Neutrophil (primary cell): ENCODE measurements around the gene SLC6A13.

Experiments used
- H3K27ac ChIP-seq: fragments of 200-600 bp; sonication (generic); 2 replicates; pipeline ENCODE4 v1.5.1; 2016; ENCODE audit warnings: mild to moderate bottlenecking, moderate library complexity
- H3K27me3 ChIP-seq: fragments of 200-600 bp; sonication (generic); 2 replicates; pipeline ENCODE4 v1.6.0; 2016; ENCODE audit warnings: mild to moderate bottlenecking
- H3K36me3 ChIP-seq: fragments of 200-600 bp; sonication (generic); 2 replicates; pipeline ENCODE4 v1.5.1; 2017
- H3K4me1 ChIP-seq, 2 experiments: fragments of 200-600 bp in 1 of 2; sonication (generic) in 1 of 2; 1 replicate in 1 of 2; 2 replicates in 1 of 2; pipeline versions ENCODE4 v1.5.1 to v1.6.1; 2013 to 2016; ENCODE audit warnings: low read depth in 1 of 2, low read length in 1 of 2, mild to moderate bottlenecking in 1 of 2, moderate library complexity in 1 of 2; ENCODE audit not compliant: control insufficient read depth in 1 of 2, insufficient read depth in 1 of 2
- H3K4me3 ChIP-seq, 2 experiments: fragments of 200-600 bp in 1 of 2; sonication (generic) in 1 of 2; 1 replicate in 1 of 2; 2 replicates in 1 of 2; pipeline ENCODE4 v1.5.1; 2013 to 2016; ENCODE audit warnings: low read depth in 1 of 2, low read length in 1 of 2, mild to moderate bottlenecking in 1 of 2, moderate library complexity in 1 of 2
- H3K9me3 ChIP-seq: fragments of 200-600 bp; sonication (generic); 2 replicates; pipeline ENCODE4 v1.5.1; 2016
- CTCF ChIP-seq: fragments of 200-600 bp; sonication (generic); IDR thresholded peaks from 2 replicates; pipeline ENCODE4 v1.5.1; 2016; ENCODE audit warnings: antibody characterized with exemption

SLC6A13 gene

GRCh38 chr12:224330-224729 is 38.3 kb downstream of the SLC6A13 start:
- Histone ChIP-seq H3K4me3 (no peak overlapping the region), H3K9me3 (no peaks in the 10 kb centered on the region), H3K27me3 (no peaks in the 10 kb centered on the region)

GRCh38 chr12:223841-224240 is 38.8 kb downstream of the SLC6A13 start:
- no peak overlapping the region for H3K27ac ChIP-seq
- no peaks in the 10 kb centered on the region for H3K36me3 ChIP-seq
- no peaks in the 10 kb centered on the region for H3K4me1 ChIP-seq
- no peaks in the 10 kb centered on the region for H3K9me3 ChIP-seq
- H3K27me3 ChIP-seq: no peaks in the 10 kb centered on the region
- TF ChIP-seq CTCF: no peak
- no peak overlapping the region for H3K4me3 ChIP-seq

More at GRCh38 chr12:224330-224729, 38.3 kb downstream of the SLC6A13 start:
- no peak for TF ChIP-seq CTCF
- H3K27ac ChIP-seq: no peak overlapping the region
- H3K4me1 ChIP-seq: no peaks in the 10 kb centered on the region
- no peaks in the 10 kb centered on the region for H3K36me3 ChIP-seq

- Histone ChIP-seq H3K27me3 (no peaks in the 10 kb centered on the region), H3K27ac (no peak overlapping the region), H3K4me1 (no peaks in the 10 kb centered on the region), H3K4me3 (no peak overlapping the region), H3K36me3 (no peaks in the 10 kb centered on the region), H3K9me3 (no peaks in the 10 kb centered on the region)
- TF ChIP-seq CTCF: no peak
These were observed 40.9 kb downstream of the SLC6A13 start for GRCh38 chr12:221736-222135.

- Histone ChIP-seq H3K27me3 (no peaks in the 10 kb centered on the region), H3K4me3 (no peak overlapping the region), H3K9me3 (no peaks in the 10 kb centered on the region), H3K4me1 (no peaks in the 10 kb centered on the region), H3K27ac (no peak overlapping the region), H3K36me3 (no peaks in the 10 kb centered on the region)
- no peak for TF ChIP-seq CTCF
These were observed 41.6 kb downstream of the SLC6A13 start for GRCh38 chr12:220946-221550.

GRCh38 chr12:220491-220890 is 42.1 kb downstream of the SLC6A13 start:
- Histone ChIP-seq H3K36me3 (no peaks in the 10 kb centered on the region), H3K9me3 (no peaks in the 10 kb centered on the region), H3K27me3 (no peaks in the 10 kb centered on the region), H3K27ac (no peak overlapping the region), H3K4me1 (peaks cover 0 to under 1% of the 10 kb centered on the region in 2 experiments), H3K4me3 (no peak overlapping the region)
- TF ChIP-seq CTCF: no peak
